GM12878 (cell line): ENCODE measurements around the gene SNRPA. TPM values are rescaled to one million over a fixed set of nuclear protein-coding genes. Genes with fewer than 3 reads are reported as not detected.

ENCODE experiments used
- ASH2L ChIP-seq: fragments of 300-600, 200-600 bp; sonication (generic); IDR thresholded peaks from 2 replicates; pipeline ENCODE4 v1.6.1; 2017; ENCODE audit warnings: low read depth, mild to moderate bottlenecking, borderline replicate concordance
- ATF7 ChIP-seq: fragments of 450-650 bp; IDR thresholded peaks from 2 replicates; pipeline ENCODE4 v1.6.1; 2016; ENCODE audit warnings: low read depth, mild to moderate bottlenecking
- CBX3 ChIP-seq: fragments of 200-600 bp; sonication (generic); IDR thresholded peaks from 2 replicates; pipeline ENCODE4 v1.6.1; 2016; ENCODE audit warnings: low read depth, borderline replicate concordance
- CEBPB ChIP-seq, 2 experiments: fragments of 150-350 bp in 1 of 2; IDR thresholded peaks; 2 replicates each; pipeline ENCODE4 v1.6.1; 2012 to 2014; ENCODE audit warnings: low read depth in 2 of 2, low read length in 2 of 2, borderline replicate concordance in 1 of 2, inconsistent platforms in 1 of 2
- CHD2 ChIP-seq: IDR thresholded peaks from 2 replicates; pipeline ENCODE4 v1.6.1; 2011; ENCODE audit warnings: low read depth, low read length, improper control_type of control experiment, borderline replicate concordance
- DPF2 ChIP-seq: fragments of 450-650 bp; IDR thresholded peaks from 2 replicates; pipeline ENCODE4 v1.6.1; 2017; ENCODE audit warnings: mild to moderate bottlenecking
- EGR1 ChIP-seq, 2 experiments: IDR thresholded peaks; 1 replicate in 1 of 2; 2 replicates in 1 of 2; pipeline ENCODE4 v1.6.1; 2011 to 2012; ENCODE audit warnings: low read depth in 2 of 2, low read length in 2 of 2, borderline replicate concordance in 1 of 2, mild to moderate bottlenecking in 1 of 2, moderate library complexity in 1 of 2
- FOXM1 ChIP-seq: IDR thresholded peaks from 2 replicates; pipeline ENCODE4 v1.6.1; 2012; ENCODE audit warnings: low read depth, mild to moderate bottlenecking, inconsistent platforms, low read length, moderate library complexity
- MEF2A ChIP-seq: IDR thresholded peaks from 2 replicates; pipeline ENCODE4 v1.6.1; 2011; ENCODE audit warnings: low read depth, mild to moderate bottlenecking, low read length, moderate library complexity; ENCODE audit not compliant: insufficient read depth
- MTA3 ChIP-seq: IDR thresholded peaks from 2 replicates; pipeline ENCODE4 v1.6.1; 2012; ENCODE audit warnings: low read length, inconsistent platforms, borderline replicate concordance
- MXI1 ChIP-seq: fragments of 150-350 bp; IDR thresholded peaks from 2 replicates; pipeline ENCODE4 v1.6.1; 2011; ENCODE audit warnings: low read depth, mild to moderate bottlenecking, inconsistent platforms, low read length, improper control_type of control experiment
- MYC ChIP-seq: IDR thresholded peaks from 2 replicates; pipeline ENCODE4 v1.6.1; 2011; ENCODE audit warnings: mild to moderate bottlenecking, low read length, moderate library complexity, inconsistent platforms; ENCODE audit not compliant: insufficient read depth, insufficient replicate concordance, insufficient read length, severe bottlenecking
- NR2C1 ChIP-seq: fragments of 450-650 bp; IDR thresholded peaks from 2 replicates; pipeline ENCODE4 v1.6.1; 2017; ENCODE audit warnings: antibody characterized with exemption, mild to moderate bottlenecking, moderate library complexity
- RB1 ChIP-seq: fragments of 450-650 bp; formaldehyde crosslinking; IDR thresholded peaks from 2 replicates; pipeline ENCODE4 v1.6.1; 2017; ENCODE audit warnings: mild to moderate bottlenecking, borderline replicate concordance
- RBBP5 ChIP-seq: fragments of 200-600 bp; sonication (generic); conservative IDR thresholded peaks from 2 replicates; pipeline ENCODE4 v1.6.1; 2016
- SMAD5 ChIP-seq: IDR thresholded peaks from 2 replicates; pipeline ENCODE4 v1.6.1; 2016; ENCODE audit warnings: antibody characterized with exemption, low read depth
- SMARCA5 ChIP-seq: fragments of 450-650 bp; IDR thresholded peaks from 2 replicates; pipeline ENCODE4 v1.6.1; 2017; ENCODE audit warnings: mild to moderate bottlenecking
- STAT1 ChIP-seq: fragments of 450-650 bp; conservative IDR thresholded peaks from 2 replicates; pipeline ENCODE4 v1.6.1; 2014; ENCODE audit warnings: antibody characterized with exemption, mild to moderate bottlenecking
- SUPT20H ChIP-seq: IDR thresholded peaks from 2 replicates; pipeline ENCODE4 v1.6.1; 2011; ENCODE audit warnings: low read depth, mild to moderate bottlenecking, low read length, moderate library complexity, borderline replicate concordance; ENCODE audit not compliant: control insufficient read depth
- TAF1 ChIP-seq: IDR thresholded peaks from 2 replicates; pipeline ENCODE4 v1.6.1; 2011; ENCODE audit warnings: mild to moderate bottlenecking, low read depth, low read length, borderline replicate concordance
- YBX1 ChIP-seq: fragments of 450-650 bp; IDR thresholded peaks from 2 replicates; pipeline ENCODE4 v1.6.1; 2016; ENCODE audit warnings: antibody characterized with exemption
- YY1 ChIP-seq: IDR thresholded peaks from 2 replicates; pipeline ENCODE4 v1.6.1; 2011; ENCODE audit warnings: low read depth, mild to moderate bottlenecking, low read length
- ZBED1 ChIP-seq: IDR thresholded peaks from 2 replicates; pipeline ENCODE4 v1.6.1; 2016; ENCODE audit warnings: borderline replicate concordance
- ZNF274 ChIP-seq: IDR thresholded peaks from one replicate; pipeline ENCODE4 v1.8.0; 2011; ENCODE audit not compliant: insufficient read length, insufficient read depth
- polyA plus RNA-seq, 11 experiments: library from polyadenylated mRNA; depleted of rRNA in 4 of 11; unstranded in 6 of 11; stranded (reverse) in 5 of 11; fragments of >200 nt; fragmentation: Nextera tagmentation in 4 of 11; fragmentation: Illumina TruSeq in 1 of 11; extraction: Ambion mirVana in 4 of 11; extraction: Trizol in 1 of 11; gene quantifications; 1 replicate in 1 of 11; 2 replicates in 10 of 11; pipeline versions ENCODE4 v1.2.1 to v1.2.3, GENCODE V29; 2011 to 2016; ENCODE audit warnings: inconsistent platforms in 2 of 11, missing spikeins in 2 of 11, low read depth in 1 of 11
- total RNA-seq, 4 experiments: library from RNA; depleted of rRNA in 3 of 4; stranded (reverse); fragments of >200 nt in 3 of 4; fragmentation: Illumina TruSeq in 1 of 4; extraction: Trizol in 1 of 4; gene quantifications; 2 replicates each; pipeline versions ENCODE4 v1.2.1 to v1.2.3, GENCODE V29; 2013 to 2021
- TF ChIP-seq, protein P1 (sequence below): IDR thresholded peaks from 2 replicates; pipeline ENCODE4 v1.6.1; 2011; ENCODE audit warnings: borderline replicate concordance, low read depth, mild to moderate bottlenecking, moderate library complexity, low read length; ENCODE audit not compliant: insufficient read depth, poor library complexity, severe bottlenecking
- TF ChIP-seq, protein P2 (sequence below): fragments of 450-650 bp; formaldehyde crosslinking; IDR thresholded peaks from 2 replicates; pipeline ENCODE4 v1.4.0; 2020; ENCODE audit warnings: mild to moderate bottlenecking, moderate library complexity

Gene SNRPA
- total and polyA plus RNA-seq, 10 of the 15 experiments (the other 5 are each of a cell fraction or from before 2014, with no cell fraction given), result 14.8 to 299 (median 202) TPM

DNA sequence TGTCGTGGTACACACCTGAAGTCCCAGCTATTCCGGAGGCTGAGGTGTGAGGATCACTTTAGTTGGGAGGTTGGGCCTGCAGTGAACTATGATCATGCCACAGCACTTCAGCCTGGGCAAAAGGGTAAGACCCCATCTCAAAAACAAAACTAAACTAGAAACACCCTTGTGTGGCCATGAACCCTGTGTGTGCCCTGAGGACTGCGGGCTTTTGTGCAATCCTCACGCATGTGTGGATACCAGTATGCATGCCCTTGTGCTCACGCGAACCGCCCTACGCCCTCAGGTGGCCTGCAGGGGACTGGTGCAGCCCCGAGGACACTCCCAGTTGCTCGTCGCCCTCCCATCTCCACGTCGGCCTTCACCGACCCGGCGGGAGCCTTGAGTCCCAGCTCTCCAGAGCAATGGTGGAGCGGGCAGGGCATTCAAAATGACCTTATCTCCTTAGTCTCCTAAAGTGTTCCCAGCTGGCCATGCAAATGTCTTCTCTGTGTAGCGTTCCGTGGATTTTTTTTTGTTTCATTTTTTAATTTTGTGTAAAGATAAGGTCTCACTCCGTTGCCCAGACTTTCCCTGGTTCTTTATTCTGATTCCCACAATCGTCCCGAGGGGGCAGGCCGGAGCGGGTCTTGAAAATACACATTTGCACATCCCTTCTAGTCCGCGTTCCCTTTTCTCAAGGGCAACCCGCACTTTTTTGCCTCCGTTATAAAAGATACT lies 47.1 kb downstream of the SNRPA start (continued):
- TF ChIP-seq, protein P1, sequence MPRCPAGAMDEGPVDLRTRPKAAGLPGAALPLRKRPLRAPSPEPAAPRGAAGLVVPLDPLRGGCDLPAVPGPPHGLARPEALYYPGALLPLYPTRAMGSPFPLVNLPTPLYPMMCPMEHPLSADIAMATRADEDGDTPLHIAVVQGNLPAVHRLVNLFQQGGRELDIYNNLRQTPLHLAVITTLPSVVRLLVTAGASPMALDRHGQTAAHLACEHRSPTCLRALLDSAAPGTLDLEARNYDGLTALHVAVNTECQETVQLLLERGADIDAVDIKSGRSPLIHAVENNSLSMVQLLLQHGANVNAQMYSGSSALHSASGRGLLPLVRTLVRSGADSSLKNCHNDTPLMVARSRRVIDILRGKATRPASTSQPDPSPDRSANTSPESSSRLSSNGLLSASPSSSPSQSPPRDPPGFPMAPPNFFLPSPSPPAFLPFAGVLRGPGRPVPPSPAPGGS, result no peak
- peak; percentile 22; the same call in 1 of the 2 replicates for TF ChIP-seq ZBED1
- TF ChIP-seq NR2C1, result no peak
- no peak; the same call in 1 of the 2 replicates for TF ChIP-seq TAF1
- TF ChIP-seq, protein P2, sequence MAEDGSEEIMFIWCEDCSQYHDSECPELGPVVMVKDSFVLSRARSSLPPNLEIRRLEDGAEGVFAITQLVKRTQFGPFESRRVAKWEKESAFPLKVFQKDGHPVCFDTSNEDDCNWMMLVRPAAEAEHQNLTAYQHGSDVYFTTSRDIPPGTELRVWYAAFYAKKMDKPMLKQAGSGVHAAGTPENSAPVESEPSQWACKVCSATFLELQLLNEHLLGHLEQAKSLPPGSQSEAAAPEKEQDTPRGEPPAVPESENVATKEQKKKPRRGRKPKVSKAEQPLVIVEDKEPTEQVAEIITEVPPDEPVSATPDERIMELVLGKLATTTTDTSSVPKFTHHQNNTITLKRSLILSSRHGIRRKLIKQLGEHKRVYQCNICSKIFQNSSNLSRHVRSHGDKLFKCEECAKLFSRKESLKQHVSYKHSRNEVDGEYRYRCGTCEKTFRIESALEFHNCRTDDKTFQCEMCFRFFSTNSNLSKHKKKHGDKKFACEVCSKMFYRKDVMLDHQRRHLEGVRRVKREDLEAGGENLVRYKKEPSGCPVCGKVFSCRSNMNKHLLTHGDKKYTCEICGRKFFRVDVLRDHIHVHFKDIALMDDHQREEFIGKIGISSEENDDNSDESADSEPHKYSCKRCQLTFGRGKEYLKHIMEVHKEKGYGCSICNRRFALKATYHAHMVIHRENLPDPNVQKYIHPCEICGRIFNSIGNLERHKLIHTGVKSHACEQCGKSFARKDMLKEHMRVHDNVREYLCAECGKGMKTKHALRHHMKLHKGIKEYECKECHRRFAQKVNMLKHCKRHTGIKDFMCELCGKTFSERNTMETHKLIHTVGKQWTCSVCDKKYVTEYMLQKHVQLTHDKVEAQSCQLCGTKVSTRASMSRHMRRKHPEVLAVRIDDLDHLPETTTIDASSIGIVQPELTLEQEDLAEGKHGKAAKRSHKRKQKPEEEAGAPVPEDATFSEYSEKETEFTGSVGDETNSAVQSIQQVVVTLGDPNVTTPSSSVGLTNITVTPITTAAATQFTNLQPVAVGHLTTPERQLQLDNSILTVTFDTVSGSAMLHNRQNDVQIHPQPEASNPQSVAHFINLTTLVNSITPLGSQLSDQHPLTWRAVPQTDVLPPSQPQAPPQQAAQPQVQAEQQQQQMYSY, result no peak
- TF ChIP-seq ATF7, result no peak
- TF ChIP-seq CBX3, result no peak
- no peak for TF ChIP-seq ZNF274
- no peak for TF ChIP-seq MEF2A
- TF ChIP-seq EGR1 (IDR thresholded peaks at IDR 0.05; ENCODE audit: borderline replicate concordance in 1 of 2, low read depth in 2 of 2, low read length in 2 of 2), result no peak
- TF ChIP-seq RBBP5, result no peak
- peak; percentile 10 for TF ChIP-seq YY1
- TF ChIP-seq SUPT20H, result no peak
- TF ChIP-seq CEBPB (IDR thresholded peaks at IDR 0.05; ENCODE audit: borderline replicate concordance in 1 of 2, low read depth in 2 of 2, low read length in 2 of 2), result 0 out of 4 replicates have a peak, but pooled peaks of 1 of the 2 experiments have one; percentile 18
- 0 out of 2 replicates have a peak, but pooled peaks have one; percentile 23 for TF ChIP-seq SMAD5
- peak; percentile 67 for TF ChIP-seq MXI1
- TF ChIP-seq MYC, result no peak
- TF ChIP-seq STAT1, result no peak
- peak; percentile 45; the same call in 1 of the 2 replicates for TF ChIP-seq MTA3
- no peak for TF ChIP-seq FOXM1
- no peak for TF ChIP-seq ASH2L
- TF ChIP-seq CHD2, result no peak
- TF ChIP-seq SMARCA5, result 0 out of 2 replicates have a peak, but pooled peaks have one; percentile 75
- TF ChIP-seq YBX1, result no peak
- TF ChIP-seq DPF2, result 0 out of 2 replicates have a peak, but pooled peaks have one; percentile 41
- TF ChIP-seq RB1, result no peak
